WTC11 (cell line): ENCODE data around the gene PLPP3.

Experiments used
- ETV6 ChIP-seq: sonication (generic); formaldehyde crosslinking; IDR thresholded peaks from 2 replicates; pipeline ENCODE4 v1.8.1; 2022; ENCODE audit warnings: mild to moderate bottlenecking, missing genetic modification reagents
- NFYB ChIP-seq: sonication (generic); formaldehyde crosslinking; conservative IDR thresholded peaks from 2 replicates; pipeline ENCODE4 v1.8.0; 2022; ENCODE audit warnings: low read depth, missing genetic modification reagents
- NR1H2 ChIP-seq: sonication (generic); formaldehyde crosslinking; IDR thresholded peaks from 2 replicates; pipeline ENCODE4 v1.9.0; 2021; ENCODE audit warnings: mild to moderate bottlenecking, moderate library complexity, missing genetic modification reagents
- NR3C1 ChIP-seq: sonication (generic); formaldehyde crosslinking; conservative IDR thresholded peaks from 2 replicates; pipeline ENCODE4 v1.8.1; 2023; ENCODE audit warnings: low read depth, mild to moderate bottlenecking, missing genetic modification reagents
- SOX15 ChIP-seq: fragments of 250-450 bp; sonication (Bioruptor Pico); IDR thresholded peaks from 2 replicates; pipeline ENCODE4 v1.9.0; 2021; ENCODE audit warnings: mild to moderate bottlenecking
- TF ChIP-seq, protein P1 (sequence below): fragments of 200-600 bp; IDR thresholded peaks from 2 replicates; pipeline ENCODE4 v1.8.0; 2022; ENCODE audit warnings: antibody characterized with exemption
- TF ChIP-seq, protein P2 (sequence below): sonication (generic); formaldehyde crosslinking; conservative IDR thresholded peaks from 2 replicates; pipeline ENCODE4 v1.8.1; 2023; ENCODE audit warnings: mild to moderate bottlenecking, low read depth, missing genetic modification reagents, moderate library complexity
- TF ChIP-seq, protein P3 (sequence below): sonication (generic); formaldehyde crosslinking; IDR thresholded peaks from 2 replicates; pipeline ENCODE4 v1.8.0; 2022; ENCODE audit warnings: mild to moderate bottlenecking, missing genetic modification reagents
- TF ChIP-seq, protein P4 (sequence below): sonication (generic); formaldehyde crosslinking; IDR thresholded peaks from 2 replicates; pipeline ENCODE4 v1.8.1; 2023; ENCODE audit warnings: mild to moderate bottlenecking, missing genetic modification reagents, moderate library complexity

DNA sequence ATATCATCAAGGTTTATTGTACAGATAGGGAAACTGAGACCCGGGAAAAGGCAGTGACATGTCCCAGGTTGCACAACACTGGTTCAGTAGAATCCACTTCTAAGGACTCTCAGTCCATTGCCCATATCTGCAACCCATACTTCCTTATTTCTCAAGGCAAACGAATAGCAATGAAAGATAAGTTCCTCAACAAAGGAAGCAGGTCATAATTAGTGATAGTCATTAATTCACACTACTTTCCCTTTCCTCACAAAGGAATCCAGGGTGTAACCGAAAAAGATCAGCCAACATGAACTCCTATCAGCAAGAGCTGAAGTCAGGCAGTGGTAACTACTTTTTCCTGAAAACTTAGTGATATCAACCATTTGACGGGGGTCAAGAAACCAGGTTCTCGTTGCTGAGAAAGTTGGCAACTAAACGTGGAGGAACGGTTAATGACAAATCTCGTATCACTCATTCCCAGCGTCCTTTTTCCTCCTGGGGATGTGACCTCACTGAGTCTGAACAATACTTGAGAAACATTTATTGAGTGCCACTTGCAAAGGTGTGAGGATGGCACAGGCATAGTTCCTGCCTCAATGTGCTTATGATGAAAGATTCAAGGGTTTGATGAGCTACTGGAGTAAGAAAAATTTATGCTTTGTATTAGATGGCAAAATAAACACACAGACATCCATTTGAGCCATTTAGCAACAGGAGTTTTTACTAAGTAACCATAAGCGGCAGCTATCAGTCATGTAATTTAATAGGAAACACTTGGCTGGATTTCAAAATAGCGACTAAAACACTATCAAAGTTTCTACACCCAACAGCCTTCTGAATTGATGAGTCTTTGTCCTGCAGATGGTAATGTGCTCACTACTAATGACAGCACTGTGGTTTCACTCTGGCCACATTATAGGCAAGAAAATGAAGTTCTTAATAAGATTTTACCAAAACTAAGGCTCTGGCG is 82.3 kb downstream of the PLPP3 start:
- no peak for TF ChIP-seq NR3C1 (CRISPR knock-in tag)
- TF ChIP-seq, protein P1, sequence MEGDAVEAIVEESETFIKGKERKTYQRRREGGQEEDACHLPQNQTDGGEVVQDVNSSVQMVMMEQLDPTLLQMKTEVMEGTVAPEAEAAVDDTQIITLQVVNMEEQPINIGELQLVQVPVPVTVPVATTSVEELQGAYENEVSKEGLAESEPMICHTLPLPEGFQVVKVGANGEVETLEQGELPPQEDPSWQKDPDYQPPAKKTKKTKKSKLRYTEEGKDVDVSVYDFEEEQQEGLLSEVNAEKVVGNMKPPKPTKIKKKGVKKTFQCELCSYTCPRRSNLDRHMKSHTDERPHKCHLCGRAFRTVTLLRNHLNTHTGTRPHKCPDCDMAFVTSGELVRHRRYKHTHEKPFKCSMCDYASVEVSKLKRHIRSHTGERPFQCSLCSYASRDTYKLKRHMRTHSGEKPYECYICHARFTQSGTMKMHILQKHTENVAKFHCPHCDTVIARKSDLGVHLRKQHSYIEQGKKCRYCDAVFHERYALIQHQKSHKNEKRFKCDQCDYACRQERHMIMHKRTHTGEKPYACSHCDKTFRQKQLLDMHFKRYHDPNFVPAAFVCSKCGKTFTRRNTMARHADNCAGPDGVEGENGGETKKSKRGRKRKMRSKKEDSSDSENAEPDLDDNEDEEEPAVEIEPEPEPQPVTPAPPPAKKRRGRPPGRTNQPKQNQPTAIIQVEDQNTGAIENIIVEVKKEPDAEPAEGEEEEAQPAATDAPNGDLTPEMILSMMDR, result no peak
- TF ChIP-seq NR1H2 (CRISPR knock-in tag), result no peak
- no peak for TF ChIP-seq SOX15
- no peak for TF ChIP-seq NFYB (CRISPR knock-in tag)
- TF ChIP-seq, protein P2, sequence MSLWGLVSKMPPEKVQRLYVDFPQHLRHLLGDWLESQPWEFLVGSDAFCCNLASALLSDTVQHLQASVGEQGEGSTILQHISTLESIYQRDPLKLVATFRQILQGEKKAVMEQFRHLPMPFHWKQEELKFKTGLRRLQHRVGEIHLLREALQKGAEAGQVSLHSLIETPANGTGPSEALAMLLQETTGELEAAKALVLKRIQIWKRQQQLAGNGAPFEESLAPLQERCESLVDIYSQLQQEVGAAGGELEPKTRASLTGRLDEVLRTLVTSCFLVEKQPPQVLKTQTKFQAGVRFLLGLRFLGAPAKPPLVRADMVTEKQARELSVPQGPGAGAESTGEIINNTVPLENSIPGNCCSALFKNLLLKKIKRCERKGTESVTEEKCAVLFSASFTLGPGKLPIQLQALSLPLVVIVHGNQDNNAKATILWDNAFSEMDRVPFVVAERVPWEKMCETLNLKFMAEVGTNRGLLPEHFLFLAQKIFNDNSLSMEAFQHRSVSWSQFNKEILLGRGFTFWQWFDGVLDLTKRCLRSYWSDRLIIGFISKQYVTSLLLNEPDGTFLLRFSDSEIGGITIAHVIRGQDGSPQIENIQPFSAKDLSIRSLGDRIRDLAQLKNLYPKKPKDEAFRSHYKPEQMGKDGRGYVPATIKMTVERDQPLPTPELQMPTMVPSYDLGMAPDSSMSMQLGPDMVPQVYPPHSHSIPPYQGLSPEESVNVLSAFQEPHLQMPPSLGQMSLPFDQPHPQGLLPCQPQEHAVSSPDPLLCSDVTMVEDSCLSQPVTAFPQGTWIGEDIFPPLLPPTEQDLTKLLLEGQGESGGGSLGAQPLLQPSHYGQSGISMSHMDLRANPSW (CRISPR knock-in tag), result no peak
- TF ChIP-seq ETV6 (CRISPR knock-in tag), result no peak
- TF ChIP-seq, protein P3, sequence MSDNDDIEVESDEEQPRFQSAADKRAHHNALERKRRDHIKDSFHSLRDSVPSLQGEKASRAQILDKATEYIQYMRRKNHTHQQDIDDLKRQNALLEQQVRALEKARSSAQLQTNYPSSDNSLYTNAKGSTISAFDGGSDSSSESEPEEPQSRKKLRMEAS, result no peak
- TF ChIP-seq, protein P4, sequence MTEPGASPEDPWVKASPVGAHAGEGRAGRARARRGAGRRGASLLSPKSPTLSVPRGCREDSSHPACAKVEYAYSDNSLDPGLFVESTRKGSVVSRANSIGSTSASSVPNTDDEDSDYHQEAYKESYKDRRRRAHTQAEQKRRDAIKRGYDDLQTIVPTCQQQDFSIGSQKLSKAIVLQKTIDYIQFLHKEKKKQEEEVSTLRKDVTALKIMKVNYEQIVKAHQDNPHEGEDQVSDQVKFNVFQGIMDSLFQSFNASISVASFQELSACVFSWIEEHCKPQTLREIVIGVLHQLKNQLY (CRISPR knock-in tag), result no peak
